PC-9 (cell line): ENCODE results near the gene STRN3. TPM values are rescaled to one million over a fixed set of nuclear protein-coding genes. Genes with fewer than 3 reads are reported as not detected.

ENCODE experiments used
- BruUV-seq: library from RNA; stranded (reverse); fragments of 400-500 nt; replicated peaks from 2 replicates; lab custom pipeline; 2021; lab: Mats Ljungman, UMichigan
- CTCF ChIA-PET: fragments of 300-600 bp; sonication (Branson Sonifier 250); formaldehyde crosslinking; loops from one replicate; lab custom pipeline; 2022; ENCODE audit warnings: antibody characterized with exemption; lab: Charles Lee
- POLR2A ChIA-PET: fragments of 300-600 bp; sonication (Branson Sonifier 250); formaldehyde crosslinking; loops from one replicate; lab custom pipeline; 2022; ENCODE audit warnings: antibody characterized with exemption; ENCODE audit not compliant: unreplicated experiment; lab: Charles Lee
- DNase-seq, 2 experiments: peaks; one replicate each; pipeline versions ENCODE4 v3.0.0 to v3.0.0-alpha.2; 2015 to 2022; ENCODE audit warnings: mixed read lengths in 1 of 2
- H2AFZ ChIP-seq: fragments of 200-600 bp; sonication (generic); 2 replicates; pipeline ENCODE4 v1.8.1; 2017; ENCODE audit warnings: antibody characterized with exemption
- H3F3A ChIP-seq: fragments of 200-600 bp; sonication (generic); 2 replicates; pipeline ENCODE4 v1.8.1; 2017; ENCODE audit warnings: antibody characterized with exemption, mild to moderate bottlenecking, low read depth; ENCODE audit not compliant: insufficient read depth
- H3K27ac ChIP-seq: fragments of 200-600 bp; sonication (generic); 2 replicates; pipeline ENCODE4 v1.6.1; 2016; ENCODE audit warnings: mixed run types
- H3K27me3 ChIP-seq: fragments of 200-600 bp; sonication (generic); 2 replicates; pipeline ENCODE4 v1.6.1; 2016; ENCODE audit warnings: low read depth, mixed run types; ENCODE audit not compliant: insufficient read depth
- H3K36me3 ChIP-seq: fragments of 200-600 bp; sonication (generic); 2 replicates; pipeline ENCODE4 v1.6.1; 2016; ENCODE audit warnings: low read depth, mixed run types
- H3K4me1 ChIP-seq: fragments of 200-600 bp; sonication (generic); replicated peaks from 2 replicates; pipeline ENCODE4 v1.6.1; 2016; ENCODE audit warnings: mixed run types; ENCODE audit not compliant: insufficient read depth
- H3K4me2 ChIP-seq: fragments of 200-600 bp; sonication (generic); 2 replicates; pipeline ENCODE4 v1.6.1; 2017; ENCODE audit warnings: mixed run types
- H3K4me3 ChIP-seq: fragments of 200-600 bp; sonication (generic); 2 replicates; pipeline ENCODE4 v1.6.1; 2016; ENCODE audit warnings: mixed run types
- H3K79me2 ChIP-seq: fragments of 200-600 bp; sonication (generic); 2 replicates; pipeline ENCODE4 v1.6.1; 2017; ENCODE audit warnings: low read depth, mixed run types
- H3K9me2 ChIP-seq: fragments of 200-600 bp; sonication (generic); 2 replicates; pipeline ENCODE4 v1.8.1; 2017; ENCODE audit warnings: mild to moderate bottlenecking; ENCODE audit not compliant: insufficient read depth
- H3K9me3 ChIP-seq: fragments of 200-600 bp; sonication (generic); 2 replicates; pipeline ENCODE4 v1.8.1; 2016; ENCODE audit warnings: low read depth; ENCODE audit not compliant: insufficient read depth
- H4K20me1 ChIP-seq: fragments of 200-600 bp; sonication (generic); 2 replicates; pipeline ENCODE4 v1.8.1; 2017; ENCODE audit not compliant: insufficient read depth
- CTCF ChIP-seq: fragments of 200-600 bp; sonication (generic); conservative IDR thresholded peaks from 2 replicates; pipeline ENCODE4 v1.6.1; 2017; ENCODE audit warnings: mixed run types, antibody characterized with exemption, mild to moderate bottlenecking, moderate library complexity
- EZH2 ChIP-seq: fragments of 200-600 bp; sonication (generic); IDR thresholded peaks from 2 replicates; pipeline ENCODE4 v1.8.0; 2017; ENCODE audit warnings: antibody characterized with exemption, low read depth
- intact Hi-C: fragments of 100-400 bp; cut with micrococcal nuclease; formaldehyde crosslinking; loops from one replicate; pipeline ENCODE4 v1.10.0; 2022; ENCODE audit not compliant: unreplicated experiment
- total RNA-seq: library from RNA; stranded (reverse); gene quantifications from 2 replicates; pipeline ENCODE4 v1.2.3, GENCODE V29; 2021

The STRN3 gene
- total RNA-seq, 1 experiment from 2014 or later = 18.1 TPM

GRCh38 chr14:30855345-30856037, 170.7 kb downstream of the STRN3 start:
- CTCF ChIA-PET = no interaction called here
- POLR2A ChIA-PET = interaction anchor here (0.7 kb wide), 1 partner anchor 173 kb away, joined by 6 read pairs; no protein-coding TSS in a partner anchor
- BruUV-seq = no TSS peak
- no peak overlapping the region for H3K4me3 ChIP-seq
- no peak overlapping the region for H3K4me2 ChIP-seq
- H3K4me1 ChIP-seq = no peaks in the 10 kb centered on the region
- H3F3A ChIP-seq = no peaks in the 10 kb centered on the region
- no peaks in the 10 kb centered on the region for H4K20me1 ChIP-seq
- no peak for TF ChIP-seq EZH2
- TF ChIP-seq CTCF = no peak
- no peaks in the 10 kb centered on the region for H3K36me3 ChIP-seq
- DNase-seq = no peak
- H3K79me2 ChIP-seq = no peaks in the 10 kb centered on the region
- H2AFZ ChIP-seq = no peak overlapping the region
- no peaks in the 10 kb centered on the region for H3K27me3 ChIP-seq
- H3K27ac ChIP-seq = no peak overlapping the region
- intact Hi-C loops = no loop called here
- H3K9me3 ChIP-seq = no peaks in the 10 kb centered on the region
- no peaks in the 10 kb centered on the region for H3K9me2 ChIP-seq

- H3K9me3 ChIP-seq = no peaks in the 10 kb centered on the region
- no peaks in the 10 kb centered on the region for H3K79me2 ChIP-seq
- BruUV-seq = no TSS peak
- H3F3A ChIP-seq = no peaks in the 10 kb centered on the region
- no peak overlapping the region for H3K27ac ChIP-seq
- intact Hi-C loops = no loop called here
- no peaks in the 10 kb centered on the region for H3K9me2 ChIP-seq
- H3K4me2 ChIP-seq = no peak overlapping the region
- no peaks in the 10 kb centered on the region for H3K36me3 ChIP-seq
- ChIA-PET CTCF (no interaction called here), POLR2A (no interaction called here)
- TF ChIP-seq EZH2 (no peak), CTCF (no peak)
- no peaks in the 10 kb centered on the region for H3K27me3 ChIP-seq
- no peaks in the 10 kb centered on the region for H3K4me1 ChIP-seq
- H2AFZ ChIP-seq = no peak overlapping the region
- H4K20me1 ChIP-seq = no peaks in the 10 kb centered on the region
- H3K4me3 ChIP-seq = no peak overlapping the region
- no peak for DNase-seq
Measured at GRCh38 chr14:30854492-30854891, 171.7 kb downstream of the STRN3 start.

- DNase-seq = no peak
- ChIA-PET POLR2A (no interaction called here), CTCF (no interaction called here)
- Histone ChIP-seq H3K27ac (no peak overlapping the region), H3K4me1 (no peaks in the 10 kb centered on the region), H3F3A (no peaks in the 10 kb centered on the region), H3K36me3 (no peaks in the 10 kb centered on the region), H3K27me3 (no peaks in the 10 kb centered on the region), H3K9me2 (no peaks in the 10 kb centered on the region), H2AFZ (no peak overlapping the region), H3K79me2 (no peaks in the 10 kb centered on the region), H4K20me1 (no peaks in the 10 kb centered on the region), H3K4me2 (no peak overlapping the region), H3K4me3 (no peak overlapping the region), H3K9me3 (no peaks in the 10 kb centered on the region)
- no TSS peak for BruUV-seq
- intact Hi-C loops = no loop called here
- TF ChIP-seq CTCF = no peak
- no peak for TF ChIP-seq EZH2
Measured at GRCh38 chr14:30853946-30854345, 172.2 kb downstream of the STRN3 start.
